ENCODE data around the gene BRINP3.

The BRINP3 gene

DNA sequence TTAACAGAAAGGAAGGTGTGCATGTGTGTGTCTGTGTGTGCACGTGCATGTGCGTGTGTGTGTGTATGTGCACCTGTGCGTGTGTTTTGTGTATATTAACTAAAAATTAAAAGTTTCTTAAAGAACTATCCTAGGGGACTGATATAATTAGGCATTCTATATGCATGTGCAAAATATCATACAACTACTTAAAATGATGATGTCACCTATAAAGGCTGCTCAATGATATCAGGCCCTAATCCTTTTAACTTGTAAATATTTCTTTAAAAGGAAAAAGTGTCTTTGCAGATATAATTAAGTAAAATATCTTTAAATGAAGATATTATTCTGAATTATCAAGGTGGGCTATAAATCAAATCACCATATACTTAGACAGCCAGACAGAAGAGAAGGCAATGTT is 64.5 kb downstream of the BRINP3 start:
- H3K27ac ChIP-seq = no peak overlapping the region
- no peak for TF ChIP-seq ZFX (IDR thresholded peaks at IDR 0.05; ENCODE audit: borderline replicate concordance)
- TF ChIP-seq, protein P1, sequence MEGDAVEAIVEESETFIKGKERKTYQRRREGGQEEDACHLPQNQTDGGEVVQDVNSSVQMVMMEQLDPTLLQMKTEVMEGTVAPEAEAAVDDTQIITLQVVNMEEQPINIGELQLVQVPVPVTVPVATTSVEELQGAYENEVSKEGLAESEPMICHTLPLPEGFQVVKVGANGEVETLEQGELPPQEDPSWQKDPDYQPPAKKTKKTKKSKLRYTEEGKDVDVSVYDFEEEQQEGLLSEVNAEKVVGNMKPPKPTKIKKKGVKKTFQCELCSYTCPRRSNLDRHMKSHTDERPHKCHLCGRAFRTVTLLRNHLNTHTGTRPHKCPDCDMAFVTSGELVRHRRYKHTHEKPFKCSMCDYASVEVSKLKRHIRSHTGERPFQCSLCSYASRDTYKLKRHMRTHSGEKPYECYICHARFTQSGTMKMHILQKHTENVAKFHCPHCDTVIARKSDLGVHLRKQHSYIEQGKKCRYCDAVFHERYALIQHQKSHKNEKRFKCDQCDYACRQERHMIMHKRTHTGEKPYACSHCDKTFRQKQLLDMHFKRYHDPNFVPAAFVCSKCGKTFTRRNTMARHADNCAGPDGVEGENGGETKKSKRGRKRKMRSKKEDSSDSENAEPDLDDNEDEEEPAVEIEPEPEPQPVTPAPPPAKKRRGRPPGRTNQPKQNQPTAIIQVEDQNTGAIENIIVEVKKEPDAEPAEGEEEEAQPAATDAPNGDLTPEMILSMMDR (IDR thresholded peaks at IDR 0.05) = no peak

DNA sequence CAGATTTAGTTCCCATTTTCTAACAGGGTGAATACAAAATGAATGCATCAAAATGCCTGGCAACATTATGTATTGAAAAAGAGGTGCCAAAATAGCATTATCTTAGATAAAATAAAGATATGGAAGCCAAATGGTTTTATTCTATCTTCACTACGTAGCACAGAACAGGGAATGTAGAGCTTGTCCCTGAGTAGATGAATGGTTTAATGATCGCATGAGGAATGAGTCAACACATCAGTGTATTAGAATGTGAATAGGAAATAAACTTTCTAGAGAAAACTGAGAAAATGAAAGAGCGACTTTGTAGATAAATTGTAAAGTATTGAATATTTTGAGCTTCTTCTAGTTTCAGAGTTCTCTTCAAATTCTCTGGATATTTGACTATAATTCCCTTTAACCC is 74.3 kb downstream of the BRINP3 start:
- no peak for TF ChIP-seq ZFX (IDR thresholded peaks at IDR 0.05; ENCODE audit: borderline replicate concordance)
- TF ChIP-seq, protein P1 (IDR thresholded peaks at IDR 0.05) = no peak
- no peak overlapping the region for H3K27ac ChIP-seq

DNA sequence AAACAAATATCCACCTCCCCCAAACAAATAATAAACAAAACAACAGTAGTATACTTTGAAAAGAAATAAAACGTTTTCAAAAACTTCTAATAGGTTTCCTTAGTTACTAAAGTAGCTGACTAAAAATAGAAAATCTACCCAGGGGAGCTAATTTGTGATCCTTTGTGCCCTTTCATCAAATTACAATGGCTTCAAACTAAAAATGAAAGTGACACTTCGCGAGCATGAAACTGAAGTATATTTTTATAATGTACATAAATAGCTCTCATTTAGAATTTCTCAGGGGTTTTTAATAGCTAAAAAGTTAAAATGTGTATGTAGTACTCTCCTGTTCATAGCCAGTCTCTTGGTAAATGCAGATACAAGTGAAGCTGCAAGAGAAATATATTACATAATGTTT is 78.4 kb downstream of the BRINP3 start:
- TF ChIP-seq, protein P1 (IDR thresholded peaks at IDR 0.05) = no peak
- TF ChIP-seq ZFX (IDR thresholded peaks at IDR 0.05; ENCODE audit: borderline replicate concordance) = no peak
- no peak overlapping the region for H3K27ac ChIP-seq

DNA sequence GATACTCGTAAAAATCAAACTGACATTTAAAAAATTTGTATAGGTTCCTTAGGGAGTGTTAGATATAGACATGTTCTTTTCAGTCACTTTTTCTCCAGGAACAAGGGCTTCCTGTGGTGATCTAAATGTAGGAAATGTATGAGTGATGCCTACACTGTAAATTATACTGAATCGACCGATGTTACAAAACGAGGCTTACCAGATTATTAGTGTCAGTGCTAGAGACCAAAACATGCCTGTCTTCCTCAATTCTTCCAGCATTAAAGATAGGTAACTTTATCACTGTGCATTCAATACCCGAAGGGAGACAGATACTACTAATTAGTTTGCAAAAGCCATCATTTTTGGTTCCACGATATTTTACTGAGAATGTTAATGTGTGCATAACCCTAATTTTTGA is 86.1 kb downstream of the BRINP3 start:
- H3K27ac ChIP-seq = no peak overlapping the region
- TF ChIP-seq, protein P1 (IDR thresholded peaks at IDR 0.05) = no peak
- TF ChIP-seq ZFX (IDR thresholded peaks at IDR 0.05; ENCODE audit: borderline replicate concordance) = no peak

- TF ChIP-seq, protein P1 (IDR thresholded peaks at IDR 0.05) = no peak
- TF ChIP-seq ZFX (IDR thresholded peaks at IDR 0.05; ENCODE audit: borderline replicate concordance) = no peak
- H3K27ac ChIP-seq = no peak overlapping the region
These were observed 99.7 kb downstream of the BRINP3 start for GRCh38 chr1:190377991-190378390.

GRCh38 chr1:190377294-190377693 is 100.4 kb downstream of the BRINP3 start:
- H3K27ac ChIP-seq = no peak overlapping the region
- TF ChIP-seq ZFX (IDR thresholded peaks at IDR 0.05; ENCODE audit: borderline replicate concordance) = no peak
- TF ChIP-seq, protein P1 (IDR thresholded peaks at IDR 0.05) = no peak

- TF ChIP-seq, protein P1 (IDR thresholded peaks at IDR 0.05) = no peak
- no peak for TF ChIP-seq ZFX (IDR thresholded peaks at IDR 0.05; ENCODE audit: borderline replicate concordance)
- no peak overlapping the region for H3K27ac ChIP-seq
These were observed 101.6 kb downstream of the BRINP3 start for GRCh38 chr1:190376044-190376443.
